ENCODE measurements around the gene KRT8. TPM values are rescaled to one million over a fixed set of nuclear protein-coding genes. Genes with fewer than 3 reads are reported as not detected.

The KRT8 gene
- total RNA-seq, 1 donor from 2014 or later: 54.3 TPM

- H3K4me1 ChIP-seq: no peaks in the 10 kb centered on the region
- H3K4me3 ChIP-seq: no peak overlapping the region
- DNase-seq (ENCODE audit: low spot score in 2 of 2): no peak
- intact Hi-C loops (cut with DNase I): no loop called here
- no peaks in the 10 kb centered on the region for H3K9me3 ChIP-seq
- TF ChIP-seq, protein P1, sequence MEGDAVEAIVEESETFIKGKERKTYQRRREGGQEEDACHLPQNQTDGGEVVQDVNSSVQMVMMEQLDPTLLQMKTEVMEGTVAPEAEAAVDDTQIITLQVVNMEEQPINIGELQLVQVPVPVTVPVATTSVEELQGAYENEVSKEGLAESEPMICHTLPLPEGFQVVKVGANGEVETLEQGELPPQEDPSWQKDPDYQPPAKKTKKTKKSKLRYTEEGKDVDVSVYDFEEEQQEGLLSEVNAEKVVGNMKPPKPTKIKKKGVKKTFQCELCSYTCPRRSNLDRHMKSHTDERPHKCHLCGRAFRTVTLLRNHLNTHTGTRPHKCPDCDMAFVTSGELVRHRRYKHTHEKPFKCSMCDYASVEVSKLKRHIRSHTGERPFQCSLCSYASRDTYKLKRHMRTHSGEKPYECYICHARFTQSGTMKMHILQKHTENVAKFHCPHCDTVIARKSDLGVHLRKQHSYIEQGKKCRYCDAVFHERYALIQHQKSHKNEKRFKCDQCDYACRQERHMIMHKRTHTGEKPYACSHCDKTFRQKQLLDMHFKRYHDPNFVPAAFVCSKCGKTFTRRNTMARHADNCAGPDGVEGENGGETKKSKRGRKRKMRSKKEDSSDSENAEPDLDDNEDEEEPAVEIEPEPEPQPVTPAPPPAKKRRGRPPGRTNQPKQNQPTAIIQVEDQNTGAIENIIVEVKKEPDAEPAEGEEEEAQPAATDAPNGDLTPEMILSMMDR (IDR thresholded peaks at IDR 0.05): no peak
- H3K27ac ChIP-seq: no peak overlapping the region
- H3K36me3 ChIP-seq: no peaks in the 10 kb centered on the region
- H3K27me3 ChIP-seq: no peaks in the 10 kb centered on the region
These were observed 16.1 kb upstream of the KRT8 start for GRCh38 chr12:52920937-52921336.

- no peaks in the 10 kb centered on the region for H3K27me3 ChIP-seq
- no peaks in the 10 kb centered on the region for H3K4me1 ChIP-seq
These were observed 13.9 kb upstream of the KRT8 start for GRCh38 chr12:52918784-52919183.

DNA sequence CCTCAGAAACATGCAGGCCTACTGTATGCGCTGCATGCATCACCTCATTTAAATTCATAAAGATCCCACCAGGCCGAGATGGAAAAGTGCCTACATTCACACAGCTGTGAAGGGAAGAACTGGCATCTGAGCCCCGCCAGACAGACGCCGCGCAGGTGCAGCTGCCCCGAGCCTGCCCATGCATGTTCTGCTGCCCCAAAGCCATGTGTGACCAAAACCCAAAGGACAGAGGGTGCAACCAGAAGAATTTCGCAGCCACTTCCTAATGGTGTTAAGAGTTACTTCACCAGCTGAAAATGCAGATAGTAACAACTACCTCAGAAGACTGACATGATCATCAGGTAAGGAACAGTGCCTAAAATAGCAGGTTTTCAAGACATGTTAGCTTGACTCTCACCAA is 13.5 kb upstream of the KRT8 start:
- DNase-seq (ENCODE audit: low spot score in 2 of 2): no peak
- Histone ChIP-seq H3K36me3 (no peaks in the 10 kb centered on the region), H3K27me3 (no peaks in the 10 kb centered on the region), H3K9me3 (no peaks in the 10 kb centered on the region), H3K27ac (no peak overlapping the region), H3K4me3 (no peak overlapping the region), H3K4me1 (no peaks in the 10 kb centered on the region)
- TF ChIP-seq, protein P1 (IDR thresholded peaks at IDR 0.05): no peak
- intact Hi-C loops (cut with DNase I): no loop called here

More at GRCh38 chr12:52918784-52919183, 13.9 kb upstream of the KRT8 start:
- Histone ChIP-seq H3K9me3 (no peaks in the 10 kb centered on the region), H3K4me3 (no peak overlapping the region), H3K27ac (no peak overlapping the region), H3K36me3 (no peaks in the 10 kb centered on the region)
- no peak for DNase-seq (ENCODE audit: low spot score in 2 of 2)
- intact Hi-C loops (cut with DNase I): no loop called here
- TF ChIP-seq, protein P1 (IDR thresholded peaks at IDR 0.05): no peak

- intact Hi-C loops (cut with DNase I): no loop called here
- TF ChIP-seq, protein P1 (IDR thresholded peaks at IDR 0.05): no peak
- H3K36me3 ChIP-seq: no peaks in the 10 kb centered on the region
These were observed 12.9 kb upstream of the KRT8 start for GRCh38 chr12:52917800-52918199.

GRCh38 chr12:52916216-52916615 is 11.3 kb upstream of the KRT8 start:
- Histone ChIP-seq H3K27me3 (no peaks in the 10 kb centered on the region), H3K27ac (no peak overlapping the region), H3K9me3 (no peaks in the 10 kb centered on the region), H3K4me3 (no peak overlapping the region), H3K36me3 (no peaks in the 10 kb centered on the region), H3K4me1 (no peaks in the 10 kb centered on the region)
- TF ChIP-seq, protein P1 (IDR thresholded peaks at IDR 0.05): no peak
- intact Hi-C loops (cut with DNase I): no loop called here
- no peak for DNase-seq (ENCODE audit: low spot score in 2 of 2)

More at GRCh38 chr12:52917800-52918199, 12.9 kb upstream of the KRT8 start:
- no peak overlapping the region for H3K4me3 ChIP-seq
- no peaks in the 10 kb centered on the region for H3K9me3 ChIP-seq
- no peaks in the 10 kb centered on the region for H3K27me3 ChIP-seq
- no peaks in the 10 kb centered on the region for H3K4me1 ChIP-seq
- no peak overlapping the region for H3K27ac ChIP-seq
- DNase-seq (ENCODE audit: low spot score in 2 of 2): no peak

GRCh38 chr12:52915637-52916036 is 10.8 kb upstream of the KRT8 start:
- Histone ChIP-seq H3K9me3 (no peaks in the 10 kb centered on the region), H3K4me1 (no peaks in the 10 kb centered on the region), H3K27me3 (no peaks in the 10 kb centered on the region), H3K36me3 (no peaks in the 10 kb centered on the region), H3K4me3 (no peak overlapping the region), H3K27ac (no peak overlapping the region)
- no peak for DNase-seq (ENCODE audit: low spot score in 2 of 2)
- intact Hi-C loops (cut with DNase I): no loop called here
- TF ChIP-seq, protein P1 (IDR thresholded peaks at IDR 0.05): no peak

Data from ascending aorta (tissue), 2 donors.